Measurements from ENCODE around the gene SOX6.
"Not testable (repeated sequence)": the region's sequence is repeated elsewhere in the genome, so short reads cannot be mapped to it uniquely, and the experiment has no call there.

SOX6 gene

GRCh38 chr11:16099343-16099900, 256.9 kb downstream of the SOX6 start:
- no peak for DNase-seq

- DNase-seq = no peak
Observed at GRCh38 chr11:16098526-16099205, 257.7 kb downstream of the SOX6 start.

DNA sequence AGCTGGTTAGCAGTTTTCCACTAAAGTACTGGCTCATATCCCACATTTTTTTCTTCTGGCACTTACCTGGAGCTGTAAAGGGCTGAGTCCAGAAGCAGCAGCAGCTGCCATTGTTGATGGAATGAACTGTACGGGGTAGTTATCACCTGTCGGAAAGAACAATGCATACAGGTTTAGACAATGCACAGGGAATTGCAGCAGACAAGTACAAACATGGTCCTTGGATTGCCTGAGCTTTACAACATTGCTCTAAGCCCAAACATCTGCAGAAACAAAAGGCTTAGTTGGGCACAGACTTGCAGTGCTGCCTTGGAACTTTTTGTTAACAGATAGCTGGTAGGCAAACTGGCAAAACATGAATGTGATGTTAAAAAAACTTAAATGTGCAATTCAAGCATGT, 258.8 kb downstream of the SOX6 start:
- no peak for DNase-seq

- no peak for DNase-seq
Observed at GRCh38 chr11:16096336-16096735, 260.0 kb downstream of the SOX6 start.

DNA sequence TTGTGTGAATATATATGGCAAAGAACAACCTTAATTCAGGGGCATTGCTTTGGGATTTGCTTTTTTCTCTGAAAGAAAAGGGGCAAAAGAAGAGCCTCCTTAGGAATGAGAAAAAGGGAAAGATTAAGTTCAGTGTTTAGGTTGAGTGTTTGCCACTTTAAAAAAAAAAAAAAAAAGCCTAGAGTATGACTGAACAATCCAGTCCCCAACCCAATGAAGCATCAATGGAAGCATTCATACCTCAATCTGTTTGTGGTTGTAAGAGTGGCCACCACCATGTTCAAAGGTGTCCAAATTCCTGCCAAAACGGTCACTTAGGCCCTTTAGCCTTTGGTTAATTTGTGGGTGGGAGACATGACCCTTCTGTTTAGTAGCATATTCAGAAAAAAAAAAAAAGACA, 260.6 kb downstream of the SOX6 start:
- no peak for DNase-seq

DNA sequence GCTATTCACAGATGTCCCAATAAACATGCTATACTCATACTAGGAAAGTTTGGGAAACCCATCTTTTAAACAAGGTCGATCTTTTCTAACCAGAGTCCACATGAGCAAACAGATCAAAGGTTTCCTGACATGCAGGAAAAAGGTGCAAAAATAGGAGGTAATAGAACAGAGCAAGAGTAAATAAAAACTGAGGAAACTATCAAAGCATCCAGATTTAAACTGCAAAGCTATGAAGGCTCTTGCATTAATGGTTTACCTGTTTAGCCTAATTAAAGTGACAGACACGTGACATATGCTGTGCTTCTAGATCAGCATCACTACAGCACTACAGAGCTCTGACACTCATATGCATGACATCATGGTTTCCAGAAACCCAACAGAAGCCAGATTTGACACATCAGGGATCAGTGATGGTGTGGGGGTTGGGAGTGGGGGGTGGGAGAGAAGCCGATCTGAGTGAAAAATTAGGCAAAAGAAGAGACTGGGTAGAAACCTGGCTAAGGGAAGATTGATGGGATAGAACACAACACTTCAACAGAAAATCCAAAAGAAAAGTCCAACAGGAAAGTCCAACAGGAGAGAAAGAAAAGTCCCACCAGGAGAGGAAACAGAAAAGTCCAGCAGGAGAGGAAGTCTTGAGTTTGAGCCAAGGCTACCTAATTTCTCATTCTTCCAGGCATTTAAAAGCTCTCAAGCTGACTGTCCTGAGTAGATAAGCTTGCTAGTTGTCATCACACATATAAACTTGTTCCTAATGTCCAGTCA, 262.3 kb downstream of the SOX6 start:
- no peak for DNase-seq

- no peak for DNase-seq
Observed at GRCh38 chr11:16091862-16092261, 264.5 kb downstream of the SOX6 start.

- DNase-seq = no peak
Observed at GRCh38 chr11:16089481-16089880, 266.9 kb downstream of the SOX6 start.

- DNase-seq = no peak
Observed at GRCh38 chr11:16088774-16089173, 267.6 kb downstream of the SOX6 start.

DNA sequence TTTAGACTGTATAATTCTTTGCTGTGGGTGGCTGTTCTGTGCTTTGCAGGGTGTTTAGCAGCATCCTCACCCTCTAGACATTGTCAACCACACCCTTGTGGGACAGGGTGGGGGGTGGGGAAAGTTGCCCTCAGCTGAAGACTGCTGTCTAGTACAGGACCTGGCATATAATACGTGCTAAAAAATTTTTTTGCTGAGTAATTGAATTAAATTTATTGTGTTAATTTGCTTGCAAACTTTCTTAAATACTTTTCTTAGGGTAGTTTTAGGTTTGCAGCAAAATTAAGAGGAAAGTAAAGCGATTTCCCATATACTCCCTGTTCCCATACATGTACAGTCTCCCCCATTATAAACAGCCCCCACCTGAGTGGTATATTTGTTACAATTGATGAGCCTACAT, 268.5 kb downstream of the SOX6 start:
- DNase-seq = no peak

GRCh38 chr11:16086229-16086819, 270.0 kb downstream of the SOX6 start:
- peak in 1 of 56 donors; percentile 2 for DNase-seq

GRCh38 chr11:16082095-16083055, 274.0 kb downstream of the SOX6 start:
- no peak for DNase-seq

DNA sequence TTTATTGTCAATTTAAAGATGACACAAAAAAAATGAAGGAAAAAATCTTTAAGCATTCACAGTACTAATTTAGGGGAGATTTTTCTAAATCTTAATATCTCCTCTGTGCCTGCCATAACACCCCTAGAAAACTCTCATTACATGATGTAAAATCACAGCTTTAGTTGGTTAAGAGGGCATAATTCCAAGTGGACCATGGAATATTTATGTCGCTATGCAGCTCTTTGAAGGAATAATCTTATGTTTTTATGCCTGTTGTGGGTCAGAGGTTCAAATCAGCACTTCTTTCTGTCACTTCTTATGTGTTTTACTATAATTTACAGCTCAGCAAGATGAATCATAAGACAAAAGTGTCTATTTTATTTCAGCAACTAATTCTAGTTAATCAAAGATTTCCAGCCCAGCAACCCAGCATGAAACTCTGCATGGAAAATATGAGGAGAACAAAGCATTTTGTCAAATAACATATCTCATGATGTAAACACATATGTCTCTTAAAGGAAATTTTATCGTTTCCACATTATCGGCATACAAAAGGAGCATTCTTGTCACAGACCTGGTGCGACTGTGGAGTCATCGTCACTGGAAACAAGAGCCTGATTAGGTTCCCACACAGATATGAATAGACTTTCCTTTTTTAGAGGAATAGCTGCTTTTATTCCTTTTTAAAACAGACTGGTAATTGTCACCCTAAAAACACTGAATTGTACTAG, 274.8 kb downstream of the SOX6 start:
- peak in 3 of 56 donors; percentile 1 to 7 (median 7) for DNase-seq

GRCh38 chr11:16080688-16081381, 275.5 kb downstream of the SOX6 start:
- no peak for DNase-seq

GRCh38 chr11:16078936-16079335, 277.4 kb downstream of the SOX6 start:
- peak in 1 of 56 donors; percentile 1 for DNase-seq

DNA sequence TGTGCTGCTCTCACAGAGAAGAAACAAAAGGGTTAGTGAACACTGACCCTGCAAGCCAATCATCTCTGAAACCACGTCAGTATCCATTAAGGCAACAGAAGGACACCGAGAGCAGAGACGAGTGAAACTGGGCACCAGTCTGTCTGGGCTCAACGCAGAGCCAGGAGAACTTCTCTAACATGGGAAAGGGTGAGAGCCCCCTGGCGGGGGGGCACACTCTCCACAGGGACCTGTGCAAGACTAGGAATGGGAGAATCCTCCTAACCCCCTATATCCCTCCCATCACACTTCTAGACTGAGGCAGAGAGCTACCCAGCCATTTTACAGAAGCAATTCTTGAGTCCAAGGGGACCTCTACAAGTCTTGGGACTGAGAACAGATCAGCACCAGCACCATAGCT, 285.8 kb downstream of the SOX6 start:
- DNase-seq = no peak

- not testable (repeated sequence) for DNase-seq
Observed at GRCh38 chr11:16067268-16067667, 289.1 kb downstream of the SOX6 start.

DNA sequence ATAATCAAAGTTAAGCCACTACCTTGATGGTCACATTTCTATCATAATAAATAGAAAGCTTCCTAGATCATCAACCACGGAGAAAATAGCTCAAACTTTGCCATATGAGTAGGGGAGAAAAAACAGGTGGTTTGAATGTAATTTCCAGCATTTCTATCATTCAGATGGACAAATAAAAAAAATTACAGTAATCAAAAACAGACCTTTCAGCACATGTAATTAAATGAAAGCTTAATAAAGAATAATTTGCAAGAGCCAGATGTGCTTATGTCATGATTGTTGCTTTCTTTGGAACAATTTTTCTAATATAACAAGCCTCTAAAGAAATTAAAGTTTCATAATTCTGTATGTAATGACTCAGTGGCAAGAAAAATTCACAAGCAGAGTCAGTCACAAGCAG, 297.0 kb downstream of the SOX6 start:
- DNase-seq = no peak

DNA sequence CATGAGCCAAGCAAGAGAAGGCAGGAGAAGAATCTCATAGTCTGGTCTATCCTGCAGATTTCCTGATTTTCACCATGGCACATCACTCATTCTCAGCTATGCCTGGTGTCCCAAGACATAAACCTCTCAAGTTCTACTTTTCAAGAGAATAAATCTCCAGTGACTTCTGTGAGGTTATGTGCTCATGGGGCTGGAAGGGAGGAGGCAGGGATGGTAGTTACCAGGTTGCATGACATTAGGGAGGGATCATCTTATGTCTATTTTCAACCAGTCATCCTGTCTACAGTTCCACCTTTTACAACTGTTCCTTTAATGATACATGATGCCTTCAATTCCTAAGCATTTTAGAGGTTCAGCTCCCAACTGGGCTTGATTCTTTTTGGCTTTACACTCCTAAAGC, 297.7 kb downstream of the SOX6 start:
- DNase-seq = no peak

DNA sequence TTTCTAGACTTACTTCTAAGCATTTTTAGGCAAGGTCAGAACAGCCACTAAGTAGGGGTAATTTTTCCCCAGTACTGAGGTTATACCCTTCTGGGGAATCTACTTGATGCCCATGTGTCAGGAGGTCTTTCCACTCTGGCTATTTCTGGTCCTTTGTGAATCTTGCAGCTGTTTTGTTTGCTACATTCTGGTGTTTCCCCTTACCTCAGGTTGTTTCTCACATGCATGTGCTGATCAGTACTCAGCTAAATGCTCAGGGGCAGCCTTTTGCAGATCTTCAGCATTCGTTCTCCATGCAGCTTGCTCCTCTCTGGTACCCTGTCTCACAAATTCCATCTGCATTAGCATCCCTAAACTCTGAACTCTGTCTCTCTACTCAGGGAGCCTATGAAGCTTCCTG, 303.6 kb downstream of the SOX6 start:
- no peak for DNase-seq

Data from nucleus accumbens (tissue), 56 donors.